Activated T-helper 1 cell treated with anti-CD3 and anti-CD28 coated beads, Interleukin-12 subunit alpha, Interleukin-12 subunit beta, Interleukin-2, Interleukin-4 antibody, amounts not matched to agents 30 ng/mL and 10 ng/mL and 1 ng/mL, durations not matched to agents 14 hours and 24 hours and 36 hours (primary cell): Measurements from ENCODE around the gene PHF19. TPM values are rescaled to one million over a fixed set of nuclear protein-coding genes. Genes with fewer than 3 reads are reported as not detected.

Experiments used
- DNase-seq: peaks from one replicate; pipeline ENCODE4 v3.0.0; 2021; ENCODE audit warnings: low spot score
- H3K27ac Mint-ChIP-seq: one replicate; pipeline ENCODE4 v1.8.0; 2021; ENCODE audit warnings: mild to moderate bottlenecking, mixed read lengths
- H3K27me3 Mint-ChIP-seq: one replicate; pipeline ENCODE4 v1.8.0; 2022; ENCODE audit warnings: mild to moderate bottlenecking, moderate library complexity, mixed read lengths; ENCODE audit not compliant: insufficient read depth
- H3K36me3 Mint-ChIP-seq: one replicate; pipeline ENCODE4 v1.8.0; 2021; ENCODE audit warnings: low read depth, mixed read lengths
- H3K4me1 Mint-ChIP-seq: one replicate; pipeline ENCODE4 v1.8.0; 2021; ENCODE audit warnings: low read depth, mixed read lengths
- H3K4me3 Mint-ChIP-seq: one replicate; pipeline ENCODE4 v1.8.0; 2021; ENCODE audit warnings: mild to moderate bottlenecking, moderate library complexity, mixed read lengths
- H3K9me3 Mint-ChIP-seq: one replicate; pipeline ENCODE4 v1.8.0; 2021; ENCODE audit warnings: mixed read lengths
- intact Hi-C: fragments of 100-400 bp; cut with micrococcal nuclease; formaldehyde crosslinking; loops from one replicate; pipeline ENCODE4 v1.15.1; 2024
- total RNA-seq: library from RNA; stranded (reverse); gene quantifications from 2 replicates; pipeline ENCODE4 v1.2.3, GENCODE V29; 2022

The PHF19 gene
- total RNA-seq, 1 donor from 2014 or later = 134 TPM

DNA sequence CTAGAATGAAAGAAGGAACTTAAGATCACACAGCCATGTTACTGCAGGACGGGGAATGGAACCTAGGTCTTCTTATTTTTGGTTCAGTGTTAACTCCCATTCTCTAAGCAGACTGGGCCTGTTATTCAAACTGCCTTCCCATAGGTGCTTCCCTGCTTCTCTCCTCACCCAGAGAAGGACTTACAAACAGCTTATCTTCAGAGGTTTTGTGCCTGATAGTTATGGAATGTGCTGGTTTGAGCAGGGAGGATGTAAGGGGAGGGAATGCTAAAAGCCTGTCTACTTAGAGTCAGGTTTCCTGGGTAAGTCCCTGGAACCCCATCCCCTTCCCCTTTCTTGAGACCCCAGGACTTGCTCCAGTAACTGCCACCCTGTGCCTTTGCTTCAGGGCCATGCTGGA, 30.1 kb downstream of the PHF19 start:
- Mint-ChIP-seq H3K4me3 (no peak overlapping the region), H3K4me1 (peaks cover 64% of the 10 kb centered on the region), H3K9me3 (no peaks in the 10 kb centered on the region), H3K36me3 (peaks cover 42% of the 10 kb centered on the region), H3K27me3 (no peaks in the 10 kb centered on the region), H3K27ac (peak overlapping the region; percentile 96)
- intact Hi-C loops = loop anchor here (1.0 kb wide), 2 partner anchors 7 to 21 kb away; no protein-coding TSS in a partner anchor
- no peak for DNase-seq

- peak overlapping the region; percentile 96 for H3K27ac Mint-ChIP-seq
- H3K9me3 Mint-ChIP-seq = no peaks in the 10 kb centered on the region
- peak; percentile 19 for DNase-seq
- H3K36me3 Mint-ChIP-seq = peaks cover 48% of the 10 kb centered on the region
- no peaks in the 10 kb centered on the region for H3K27me3 Mint-ChIP-seq
- peak overlapping the region; percentile 98 for H3K4me3 Mint-ChIP-seq
- H3K4me1 Mint-ChIP-seq = peaks cover 69% of the 10 kb centered on the region
- intact Hi-C loops = loop anchor here (1.0 kb wide), 2 partner anchors 8 to 22 kb away; no protein-coding TSS in a partner anchor
Measured at GRCh38 chr9:120846251-120846889, 30.6 kb downstream of the PHF19 start.

- Mint-ChIP-seq H3K36me3 (peaks cover 41% of the 10 kb centered on the region), H3K4me3 (peak overlapping the region; percentile 98)
- intact Hi-C loops = loop anchor here (1.0 to 2.0 kb wide), 3 partner anchors 47 to 88 kb away; no protein-coding TSS in a partner anchor
Measured at GRCh38 chr9:120845255-120845654, 31.7 kb downstream of the PHF19 start.

GRCh38 chr9:120842685-120843485, 34.1 kb downstream of the PHF19 start, which contains the start of gene PSMD5:
PSMD5 (minus strand) TSS chr9:120842922; CDS start chr9:120842909, 13 bp downstream.
- intact Hi-C loops = loop anchor here (1.0 to 5.0 kb wide), 8 partner anchors 33 to 358 kb away; partner anchors contain the start of genes CNTRL, FBXW2, MEGF9 and RAB14
- Mint-ChIP-seq H3K27me3 (no peaks in the 10 kb centered on the region), H3K9me3 (no peaks in the 10 kb centered on the region), H3K36me3 (peaks cover 42% of the 10 kb centered on the region), H3K27ac (peak within 1 kb of the TSS; percentile 96), H3K4me1 (peaks cover 73% of the 10 kb centered on the region), H3K4me3 (peak within 1 kb of the TSS; percentile 98)
- DNase-seq = peak; percentile 98

More at GRCh38 chr9:120845255-120845654, 31.7 kb downstream of the PHF19 start:
- DNase-seq = no peak
- Mint-ChIP-seq H3K4me1 (peaks cover 67% of the 10 kb centered on the region), H3K9me3 (no peaks in the 10 kb centered on the region), H3K27ac (peak overlapping the region; percentile 96), H3K27me3 (no peaks in the 10 kb centered on the region)

- intact Hi-C loops = loop anchor here (1.0 to 5.0 kb wide), 4 partner anchors 49 to 359 kb away; partner anchors contain the start of genes CNTRL, FBXW2 and RAB14
- Mint-ChIP-seq H3K4me3 (peak overlapping the region; percentile 98), H3K27me3 (no peaks in the 10 kb centered on the region), H3K36me3 (peaks cover 40% of the 10 kb centered on the region), H3K4me1 (peaks cover 73% of the 10 kb centered on the region), H3K27ac (peak overlapping the region; percentile 96), H3K9me3 (no peaks in the 10 kb centered on the region)
- DNase-seq = no peak
Measured at GRCh38 chr9:120841930-120842684, 34.9 kb downstream of the PHF19 start.

DNA sequence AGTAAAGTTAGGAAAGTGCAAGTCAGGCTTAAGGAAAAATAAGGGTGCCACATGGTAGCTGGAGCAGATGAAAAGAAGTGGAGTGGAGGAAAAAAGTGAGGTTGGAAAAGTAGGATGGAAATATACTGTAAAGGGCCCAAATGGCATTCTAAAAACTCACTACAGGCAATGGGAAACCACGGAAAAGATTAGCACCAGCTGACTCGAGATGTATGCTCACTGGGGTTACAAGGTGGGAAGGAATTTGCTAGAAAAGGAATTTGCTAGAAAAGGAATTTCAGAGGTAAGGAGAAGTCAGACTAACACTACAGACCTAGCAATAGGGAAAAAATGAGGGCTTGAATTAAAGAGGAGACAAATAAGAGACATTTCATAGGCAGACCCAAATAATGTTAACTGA, 37.8 kb downstream of the PHF19 start:
- Mint-ChIP-seq H3K27ac (peak overlapping the region; percentile 77), H3K4me1 (peaks cover 56% of the 10 kb centered on the region), H3K27me3 (no peaks in the 10 kb centered on the region), H3K9me3 (no peaks in the 10 kb centered on the region), H3K4me3 (peak overlapping the region; percentile 38), H3K36me3 (peaks cover 39% of the 10 kb centered on the region)
- DNase-seq = no peak
- intact Hi-C loops = no loop called here

DNA sequence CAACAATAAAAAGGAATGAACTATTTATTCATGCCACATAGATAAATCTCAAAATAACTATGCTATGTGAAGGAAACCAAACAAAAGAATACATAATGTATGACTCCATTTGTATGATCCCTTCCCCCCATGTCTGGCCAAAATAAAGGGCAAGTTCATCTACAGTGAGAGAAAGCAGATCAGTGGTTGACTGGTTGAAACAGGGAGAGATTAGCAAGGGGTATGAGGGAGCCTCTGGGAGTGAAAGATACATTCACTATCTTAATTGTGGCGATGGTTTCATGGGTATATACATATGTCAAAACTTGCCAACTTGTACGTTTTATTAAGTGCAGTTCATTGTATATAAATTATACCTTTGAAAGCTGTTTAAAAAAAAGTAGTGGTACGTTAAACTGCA, 39.1 kb downstream of the PHF19 start:
- Mint-ChIP-seq H3K36me3 (peaks cover 43% of the 10 kb centered on the region), H3K27me3 (no peaks in the 10 kb centered on the region), H3K4me3 (no peak overlapping the region), H3K27ac (no peak overlapping the region), H3K4me1 (peaks cover 51% of the 10 kb centered on the region), H3K9me3 (no peaks in the 10 kb centered on the region)
- DNase-seq = no peak
- intact Hi-C loops = no loop called here

DNA sequence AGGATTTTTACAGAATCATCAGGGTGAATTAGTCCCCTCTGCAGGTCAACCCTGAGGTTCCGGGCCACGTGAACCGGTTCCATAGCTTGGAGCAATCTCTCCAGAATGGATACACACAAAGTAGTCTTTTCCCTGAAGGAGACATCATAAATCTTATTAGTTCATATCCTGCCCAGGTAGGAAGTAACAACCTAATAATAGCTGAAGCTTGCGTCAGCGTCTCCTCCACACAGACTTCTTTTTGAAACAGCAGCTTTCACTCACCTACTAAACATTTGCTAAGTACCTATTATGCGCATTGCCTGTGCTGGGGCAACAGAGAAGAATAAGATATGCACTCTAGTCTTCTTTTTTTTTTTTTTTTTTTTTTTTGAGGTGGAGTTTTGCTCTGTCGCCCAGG, 43.7 kb downstream of the PHF19 start:
- no peaks in the 10 kb centered on the region for H3K9me3 Mint-ChIP-seq
- no peak overlapping the region for H3K4me3 Mint-ChIP-seq
- no peaks in the 10 kb centered on the region for H3K27me3 Mint-ChIP-seq
- intact Hi-C loops = no loop called here
- H3K36me3 Mint-ChIP-seq = peaks cover 49% of the 10 kb centered on the region
- H3K4me1 Mint-ChIP-seq = peaks cover 30% of the 10 kb centered on the region
- H3K27ac Mint-ChIP-seq = no peak overlapping the region
- no peak for DNase-seq

DNA sequence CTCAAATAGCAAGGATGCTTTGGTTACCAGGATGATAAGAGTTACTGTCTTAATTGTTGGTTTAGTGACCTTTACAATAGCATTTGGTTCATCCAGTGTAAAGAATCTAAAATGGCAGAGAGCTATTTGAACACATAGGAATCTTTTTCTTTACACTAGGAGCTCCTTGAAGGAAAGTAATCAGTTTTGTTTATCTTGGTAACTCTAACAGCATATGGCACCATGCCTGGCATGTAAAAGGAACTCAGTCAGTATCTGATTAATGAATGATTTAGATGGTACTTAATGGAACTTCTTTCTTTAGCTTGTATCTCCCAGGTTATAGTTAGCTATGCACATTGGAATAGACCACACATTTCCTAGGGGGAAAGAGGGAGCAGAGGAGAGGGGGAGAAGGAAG, 44.2 kb downstream of the PHF19 start:
- Mint-ChIP-seq H3K27ac (no peak overlapping the region), H3K9me3 (no peaks in the 10 kb centered on the region), H3K27me3 (no peaks in the 10 kb centered on the region), H3K4me1 (peaks cover 25% of the 10 kb centered on the region), H3K4me3 (no peak overlapping the region), H3K36me3 (peaks cover 48% of the 10 kb centered on the region)
- DNase-seq = no peak
- intact Hi-C loops = no loop called here

- H3K27me3 Mint-ChIP-seq = no peaks in the 10 kb centered on the region
Measured at GRCh38 chr9:120830865-120831264, 46.1 kb downstream of the PHF19 start.

GRCh38 chr9:120830151-120830550, 46.8 kb downstream of the PHF19 start:
- intact Hi-C loops = no loop called here
- Mint-ChIP-seq H3K27ac (no peak overlapping the region), H3K4me1 (peaks cover 12% of the 10 kb centered on the region), H3K4me3 (no peak overlapping the region), H3K27me3 (no peaks in the 10 kb centered on the region), H3K9me3 (no peaks in the 10 kb centered on the region), H3K36me3 (peaks cover 51% of the 10 kb centered on the region)
- DNase-seq = no peak

More at GRCh38 chr9:120830865-120831264, 46.1 kb downstream of the PHF19 start:
- intact Hi-C loops = no loop called here
- Mint-ChIP-seq H3K4me3 (no peak overlapping the region), H3K4me1 (peaks cover 14% of the 10 kb centered on the region), H3K36me3 (peaks cover 51% of the 10 kb centered on the region), H3K27ac (no peak overlapping the region), H3K9me3 (no peaks in the 10 kb centered on the region)
- DNase-seq = no peak

DNA sequence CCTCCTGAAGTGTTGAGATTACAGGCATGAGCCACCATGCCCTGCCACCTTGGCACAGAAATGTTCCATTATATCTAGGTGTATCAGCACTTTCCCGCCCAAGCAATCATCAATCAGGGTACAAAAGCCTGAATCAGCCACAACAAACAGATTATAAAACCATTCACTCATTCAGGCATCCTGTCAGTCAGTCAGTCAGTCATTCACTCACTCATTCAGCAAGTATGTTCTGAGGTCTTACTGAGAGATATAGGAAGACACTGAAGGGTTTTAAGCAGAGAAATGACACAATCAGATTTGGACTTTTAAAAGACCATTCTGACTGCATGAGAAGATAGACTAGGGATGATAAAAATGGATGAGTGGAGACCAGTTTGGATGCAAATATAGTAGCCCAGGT, 47.3 kb downstream of the PHF19 start:
- peaks cover 10% of the 10 kb centered on the region for H3K4me1 Mint-ChIP-seq
- H3K27ac Mint-ChIP-seq = peak overlapping the region; percentile 50
- no peak for DNase-seq
- no peaks in the 10 kb centered on the region for H3K27me3 Mint-ChIP-seq
- no peaks in the 10 kb centered on the region for H3K9me3 Mint-ChIP-seq
- peaks cover 53% of the 10 kb centered on the region for H3K36me3 Mint-ChIP-seq
- H3K4me3 Mint-ChIP-seq = no peak overlapping the region
- intact Hi-C loops = no loop called here
